Ovary (tissue), 9 donors: Measurements from ENCODE around the gene PUS3. TPM values are rescaled to one million over a fixed set of nuclear protein-coding genes. Genes with fewer than 3 reads are reported as not detected.

ENCODE experiments used
- DNase-seq, 5 donors: peaks; one replicate each; pipeline ENCODE4 v3.0.0-alpha.2; 2019 to 2020
- H3K27ac ChIP-seq, 2 donors: fragments of 200-600 bp; one replicate each; pipeline versions ENCODE4 v1.5.1 to v1.8.0; 2019 to 2022
- H3K27me3 ChIP-seq: fragments of 200-600 bp; one replicate; pipeline ENCODE4 v1.8.0; 2022
- H3K36me3 ChIP-seq: fragments of 200-600 bp; sonication (generic); one replicate; pipeline ENCODE4 v1.5.1; 2019
- H3K4me1 ChIP-seq: one replicate; pipeline ENCODE4 v1.8.1; 2013; ENCODE audit warnings: mild to moderate bottlenecking, moderate library complexity; ENCODE audit not compliant: insufficient read depth
- H3K4me3 ChIP-seq: fragments of 200-600 bp; sonication (generic); one replicate; pipeline ENCODE4 v1.5.1; 2017
- H3K9me3 ChIP-seq, 2 donors: fragments of 200-600 bp in 1 of 2; sonication (generic) in 1 of 2; one replicate each; pipeline versions ENCODE4 v1.5.1 to v1.8.1; 2013 to 2019; ENCODE audit warnings: mild to moderate bottlenecking in 1 of 2, moderate library complexity in 1 of 2
- EP300 ChIP-seq: sonication (generic); formaldehyde crosslinking; IDR thresholded peaks from one replicate; pipeline ENCODE4 v1.6.1; 2017; ENCODE audit warnings: antibody characterized with exemption
- POLR2A ChIP-seq: fragments of 450-650 bp; IDR thresholded peaks from one replicate; pipeline ENCODE4 v1.6.1; 2017; ENCODE audit warnings: antibody characterized with exemption, mild to moderate bottlenecking, moderate library complexity
- WGBS, 3 donors: extraction: QIAGEN DNeasy Blood & Tissue Kit in 1 of 3; methylation state at CpG; one replicate each; pipeline versions ENCODE4 v1.1.5 to v1.1.7; 2013 to 2017; 5-methylcytosine and 5-hydroxymethylcytosine counted together
- intact Hi-C, 4 donors: fragments of 100-400 bp; cut with DNase I; formaldehyde crosslinking; loops; one replicate each; pipeline versions ENCODE4 v1.11.0 to v1.15.1; 2022 to 2023
- polyA plus RNA-seq, 2 donors: library from polyadenylated mRNA; stranded (reverse); fragments of 200-250 nt in 1 of 2; fragments of 350-450 nt in 1 of 2; fragmentation: Illumina TruSeq in 1 of 2; extraction: RNeasy Lipid Tissue Mini Kit (QIAGEN cat#74804) in 1 of 2; gene quantifications; one replicate each; pipeline ENCODE4 v1.2.3, GENCODE V29; 2013 to 2014
- total RNA-seq, 7 donors: library from RNA; depleted of rRNA in 2 of 7; stranded (reverse); fragments of >200 nt in 2 of 7; fragmentation: NEBNext Ultra II Directional in 3 of 7; extraction: Animal tissue kit (Norgen Biotek cat#: 25700) in 3 of 7; gene quantifications; one replicate each; pipeline versions ENCODE4 v1.1.0 to v1.2.4, GENCODE V29; 2016 to 2023
- TF ChIP-seq, protein P1 (sequence below), 3 donors: fragments of 450-650 bp in 2 of 3; fragments of 200-600 bp in 1 of 3; IDR thresholded peaks; one replicate each; pipeline versions ENCODE4 v1.5.1 to v1.8.0; 2016 to 2022; ENCODE audit warnings: antibody characterized with exemption in 3 of 3, mild to moderate bottlenecking in 1 of 3
- donor health status: DM: no; HTN: no; CAD: no; lungs with moderate emphysema.
- donor health status: DM: no; HTN: no; CAD: no.
- donor health status: Bipolar disorder and iron deficiency.
- donor health status: DM: yes; HTN: yes; CAD: no.
- donor health status: DM: no; HTN: no; CAD: no.
- donor health status: DM: yes; HTN: yes; CAD: no.

Gene PUS3
- total and polyA plus RNA-seq, 9 donors, result 3.8 to 16.7 (median 8.9) TPM

DNA sequence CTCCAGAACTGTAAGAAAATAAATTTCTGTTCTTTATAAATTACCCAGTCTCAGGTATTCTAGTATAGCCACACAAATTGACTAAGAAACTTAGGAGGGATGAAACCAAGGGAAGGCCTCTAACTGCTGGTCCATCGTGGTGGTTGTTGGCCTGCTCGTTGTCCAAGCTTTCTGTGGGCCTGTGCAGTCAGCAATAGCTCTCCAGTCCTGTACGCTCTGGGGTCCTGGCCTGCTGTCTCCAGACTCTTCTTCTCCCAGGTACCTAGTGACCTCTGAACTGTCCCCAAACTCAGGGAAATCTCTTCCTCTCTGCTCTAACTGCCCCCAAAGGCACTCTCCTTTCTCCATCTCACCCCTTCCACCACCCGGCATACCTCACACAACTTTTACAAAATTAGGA lies 37.1 kb upstream of the PUS3 start:
- H3K27me3 ChIP-seq, result no peaks in the 10 kb centered on the region
- no peak for TF ChIP-seq POLR2A
- TF ChIP-seq EP300, result no peak
- TF ChIP-seq, protein P1, sequence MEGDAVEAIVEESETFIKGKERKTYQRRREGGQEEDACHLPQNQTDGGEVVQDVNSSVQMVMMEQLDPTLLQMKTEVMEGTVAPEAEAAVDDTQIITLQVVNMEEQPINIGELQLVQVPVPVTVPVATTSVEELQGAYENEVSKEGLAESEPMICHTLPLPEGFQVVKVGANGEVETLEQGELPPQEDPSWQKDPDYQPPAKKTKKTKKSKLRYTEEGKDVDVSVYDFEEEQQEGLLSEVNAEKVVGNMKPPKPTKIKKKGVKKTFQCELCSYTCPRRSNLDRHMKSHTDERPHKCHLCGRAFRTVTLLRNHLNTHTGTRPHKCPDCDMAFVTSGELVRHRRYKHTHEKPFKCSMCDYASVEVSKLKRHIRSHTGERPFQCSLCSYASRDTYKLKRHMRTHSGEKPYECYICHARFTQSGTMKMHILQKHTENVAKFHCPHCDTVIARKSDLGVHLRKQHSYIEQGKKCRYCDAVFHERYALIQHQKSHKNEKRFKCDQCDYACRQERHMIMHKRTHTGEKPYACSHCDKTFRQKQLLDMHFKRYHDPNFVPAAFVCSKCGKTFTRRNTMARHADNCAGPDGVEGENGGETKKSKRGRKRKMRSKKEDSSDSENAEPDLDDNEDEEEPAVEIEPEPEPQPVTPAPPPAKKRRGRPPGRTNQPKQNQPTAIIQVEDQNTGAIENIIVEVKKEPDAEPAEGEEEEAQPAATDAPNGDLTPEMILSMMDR (IDR thresholded peaks at IDR 0.05), result no peak
- intact Hi-C loops, result loop anchor here in 2 of 4 donors (5.0 to 10.0 kb wide), 2 partner anchors 115 to 252 kb away; no protein-coding TSS in a partner anchor
- 93 to 98% (median 97%) methylated on average over 4 of the region's 4 CpGs for WGBS, 3 donors
- H3K4me3 ChIP-seq, result no peak overlapping the region
- H3K36me3 ChIP-seq, result no peaks in the 10 kb centered on the region
- H3K27ac ChIP-seq, result no peak overlapping the region
- no peaks in the 10 kb centered on the region for H3K9me3 ChIP-seq
- DNase-seq, result no peak
- H3K4me1 ChIP-seq, result peaks cover 4% of the 10 kb centered on the region

DNA sequence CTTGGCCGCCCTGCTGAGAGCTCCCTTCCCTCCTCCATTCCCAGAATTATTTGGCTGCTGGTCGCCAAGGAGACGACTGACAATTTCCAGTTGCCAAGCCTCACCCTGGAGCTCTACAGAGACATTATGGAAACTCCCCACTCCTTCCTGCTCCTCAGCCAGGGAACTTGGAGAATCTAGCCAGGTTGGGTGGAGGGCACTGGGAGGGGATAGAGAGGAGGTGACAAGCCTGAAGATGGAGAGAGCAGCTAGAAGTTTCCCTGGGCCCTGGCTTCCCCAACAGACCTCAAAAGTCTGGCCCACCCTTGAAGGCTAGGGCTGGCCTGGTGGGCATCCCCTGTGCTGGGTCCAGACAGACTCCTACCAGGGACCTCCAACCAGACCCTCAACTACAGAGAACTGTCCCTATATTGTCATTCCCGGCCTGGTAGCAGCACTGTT lies 36.1 kb upstream of the PUS3 start:
- DNase-seq, result no peak

GRCh38 chr11:125938418-125938817 lies 35.4 kb upstream of the PUS3 start:
- TF ChIP-seq POLR2A (no peak), EP300 (no peak)
- TF ChIP-seq, protein P1 (IDR thresholded peaks at IDR 0.05), result no peak
- no peak for DNase-seq
- intact Hi-C loops, result no loop called here
- H3K4me1 ChIP-seq, result peaks cover 4% of the 10 kb centered on the region
- H3K27me3 ChIP-seq, result no peaks in the 10 kb centered on the region
- no peak overlapping the region for H3K27ac ChIP-seq
- no peak overlapping the region for H3K4me3 ChIP-seq
- no peaks in the 10 kb centered on the region for H3K9me3 ChIP-seq
- 88 to 92% (median 91%) methylated on average over 5 of the region's 5 CpGs for WGBS, 3 donors
- H3K36me3 ChIP-seq, result no peaks in the 10 kb centered on the region

More for the DNA sequence above, 36.1 kb upstream of the PUS3 start:
- 25 to 32% (median 31%) methylated on average over 4 of the region's 4 CpGs for WGBS, 3 donors
- intact Hi-C loops, result no loop called here
- Histone ChIP-seq H3K27ac (no peak overlapping the region), H3K36me3 (no peaks in the 10 kb centered on the region), H3K4me1 (peaks cover 4% of the 10 kb centered on the region), H3K9me3 (no peaks in the 10 kb centered on the region), H3K4me3 (no peak overlapping the region), H3K27me3 (no peaks in the 10 kb centered on the region)
- TF ChIP-seq POLR2A (no peak), EP300 (no peak)
- TF ChIP-seq, protein P1 (IDR thresholded peaks at IDR 0.05), result no peak

DNA sequence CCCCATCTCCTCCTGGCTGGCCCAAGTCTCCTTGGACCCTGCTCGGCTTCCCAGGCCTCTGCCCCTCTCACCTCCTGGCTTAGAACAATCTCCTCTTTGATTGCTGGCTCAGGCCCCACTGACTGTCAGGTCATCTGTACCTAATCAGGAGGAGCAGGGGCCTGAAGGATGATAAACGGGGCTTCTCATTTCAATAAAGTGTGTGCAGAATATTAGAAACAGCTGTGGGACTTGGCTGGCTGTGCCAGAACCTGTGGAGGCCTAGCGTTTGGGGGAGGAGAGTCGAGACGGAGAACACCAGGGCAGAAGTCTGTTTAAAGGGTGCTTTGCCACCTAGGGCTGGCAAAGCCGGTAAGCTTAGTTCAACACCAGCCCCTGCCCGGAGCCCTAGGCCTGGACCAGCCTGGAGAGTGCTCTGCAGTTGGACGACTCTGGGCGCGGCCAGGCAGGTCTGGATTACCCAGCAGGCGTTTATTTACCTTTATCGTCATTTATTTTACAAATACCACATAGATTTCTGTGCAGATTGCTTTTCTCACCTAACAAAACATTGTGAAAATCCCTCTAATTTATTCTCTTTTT lies 32.7 kb upstream of the PUS3 start:
- no peak overlapping the region for H3K27ac ChIP-seq
- intact Hi-C loops, result no loop called here

More for the DNA sequence above, 32.7 kb upstream of the PUS3 start:
- H3K9me3 ChIP-seq, result no peaks in the 10 kb centered on the region
- TF ChIP-seq POLR2A, result no peak
- TF ChIP-seq, protein P1 (IDR thresholded peaks at IDR 0.05), result no peak
- no peak for TF ChIP-seq EP300
- H3K36me3 ChIP-seq, result no peaks in the 10 kb centered on the region
- 32 to 41% (median 39%) methylated on average over 12 of the region's 12 CpGs for WGBS, 3 donors
- no peak overlapping the region for H3K4me3 ChIP-seq
- DNase-seq, result peak in 1 of 5 donors; percentile 47
- H3K27me3 ChIP-seq, result no peaks in the 10 kb centered on the region
- peaks cover 3% of the 10 kb centered on the region for H3K4me1 ChIP-seq
